Liver (tissue), 9 donors: ENCODE results near the gene TMC1. TPM values are rescaled to one million over a fixed set of nuclear protein-coding genes. Genes with fewer than 3 reads are reported as not detected.

ENCODE experiments used
- DNase-seq: peaks from one replicate; pipeline ENCODE4 v3.0.0-alpha.2; 2017; ENCODE audit warnings: low spot score
- H3K27ac ChIP-seq, 2 donors: one replicate each; pipeline ENCODE4 v1.7.0; 2013; ENCODE audit warnings: inconsistent platforms in 2 of 2, low read length in 2 of 2, control low read depth in 1 of 2, low read depth in 1 of 2, mild to moderate bottlenecking in 1 of 2
- H3K27me3 ChIP-seq, 4 donors: one replicate each; pipeline versions ENCODE4 v1.6.1 to v1.7.0; 2013; ENCODE audit warnings: low read length in 3 of 4, inconsistent platforms in 1 of 4, mild to moderate bottlenecking in 1 of 4, moderate library complexity in 1 of 4; ENCODE audit not compliant: control insufficient read depth in 4 of 4, insufficient read depth in 4 of 4
- H3K36me3 ChIP-seq, 4 donors: one replicate each; pipeline versions ENCODE4 v1.6.1 to v1.7.0; 2013; ENCODE audit warnings: low read length in 3 of 4, mild to moderate bottlenecking in 3 of 4, low read depth in 1 of 4, moderate library complexity in 1 of 4; ENCODE audit not compliant: control insufficient read depth in 4 of 4, insufficient read depth in 3 of 4
- H3K4me1 ChIP-seq, 4 donors: one replicate each; pipeline versions ENCODE4 v1.6.1 to v1.7.0; 2013; ENCODE audit warnings: low read length in 3 of 4, mild to moderate bottlenecking in 3 of 4, moderate library complexity in 1 of 4; ENCODE audit not compliant: control insufficient read depth in 4 of 4, insufficient read depth in 4 of 4
- H3K4me3 ChIP-seq, 3 donors: one replicate each; pipeline versions ENCODE4 v1.6.1 to v1.7.0; 2013; ENCODE audit warnings: low read length in 3 of 3, control low read depth in 1 of 3, low read depth in 1 of 3, mild to moderate bottlenecking in 1 of 3
- H3K9ac ChIP-seq, 2 donors: one replicate each; pipeline ENCODE4 v1.7.0; 2013; ENCODE audit warnings: low read length in 2 of 2, mild to moderate bottlenecking in 2 of 2, moderate library complexity in 2 of 2, control low read depth in 1 of 2, low read depth in 1 of 2
- H3K9me3 ChIP-seq, 4 donors: one replicate each; pipeline versions ENCODE4 v1.6.1 to v1.7.0; 2013; ENCODE audit warnings: low read length in 3 of 4; ENCODE audit not compliant: control insufficient read depth in 4 of 4
- ATF3 ChIP-seq: IDR thresholded peaks from 2 replicates; pipeline ENCODE4 v1.6.1; 2016; ENCODE audit warnings: antibody characterized with exemption
- FOXA1 ChIP-seq: IDR thresholded peaks from 2 replicates; pipeline ENCODE4 v1.6.1; 2016; ENCODE audit warnings: antibody characterized with exemption
- FOXA2 ChIP-seq: IDR thresholded peaks from 2 replicates; pipeline ENCODE4 v1.6.1; 2016; ENCODE audit warnings: antibody characterized with exemption
- HNF4A ChIP-seq, 2 donors: conservative IDR thresholded peaks; 2 replicates each; pipeline ENCODE4 v1.6.1; 2016; ENCODE audit warnings: antibody characterized with exemption in 2 of 2, mild to moderate bottlenecking in 2 of 2
- RAD21 ChIP-seq, 2 donors: IDR thresholded peaks; 2 replicates each; pipeline ENCODE4 v1.6.1; 2016; ENCODE audit warnings: antibody characterized with exemption in 2 of 2, mild to moderate bottlenecking in 2 of 2
- SP1 ChIP-seq: IDR thresholded peaks from 2 replicates; pipeline ENCODE4 v1.6.1; 2018; ENCODE audit warnings: antibody characterized with exemption, mild to moderate bottlenecking
- TAF1 ChIP-seq: conservative IDR thresholded peaks from 2 replicates; pipeline ENCODE4 v1.6.1; 2016; ENCODE audit warnings: antibody characterized with exemption, mild to moderate bottlenecking
- YY1 ChIP-seq: IDR thresholded peaks from 2 replicates; pipeline ENCODE4 v1.6.1; 2016; ENCODE audit warnings: antibody characterized with exemption, mild to moderate bottlenecking
- WGBS: extraction: QIAGEN DNeasy Blood & Tissue Kit; methylation state at CpG from one replicate; pipeline ENCODE4 v1.1.7; 2013; 5-methylcytosine and 5-hydroxymethylcytosine counted together
- polyA plus RNA-seq, 2 donors: library from polyadenylated mRNA; stranded (reverse) in 1 of 2; unstranded in 1 of 2; fragments of 200-250 nt in 1 of 2; fragments of >200 nt in 1 of 2; fragmentation: Nextera tagmentation in 1 of 2; extraction: Ambion mirVana in 1 of 2; gene quantifications; one replicate each; pipeline versions ENCODE4 v1.2.1 to v1.2.3, GENCODE V29; 2013 to 2015
- total RNA-seq, 2 donors: library from RNA; depleted of rRNA; stranded (reverse); fragments of >200 nt; gene quantifications; one replicate each; pipeline ENCODE4 v1.2.3, GENCODE V29; 2014
- TF ChIP-seq, protein P1 (sequence below): fragments of 150-350 bp; IDR thresholded peaks from 2 replicates; pipeline ENCODE4 v1.5.1; 2017; ENCODE audit warnings: improper control_type of control experiment, low read depth, low read length; ENCODE audit not compliant: missing input control
- donor health status: healthy.
- donor health status: healthy.
- donor health status: healthy.
- donor health status: healthy.
- donor health status: healthy.

Gene TMC1
- total and polyA plus RNA-seq, 4 donors: 0.09 TPM; not detected in 3

DNA sequence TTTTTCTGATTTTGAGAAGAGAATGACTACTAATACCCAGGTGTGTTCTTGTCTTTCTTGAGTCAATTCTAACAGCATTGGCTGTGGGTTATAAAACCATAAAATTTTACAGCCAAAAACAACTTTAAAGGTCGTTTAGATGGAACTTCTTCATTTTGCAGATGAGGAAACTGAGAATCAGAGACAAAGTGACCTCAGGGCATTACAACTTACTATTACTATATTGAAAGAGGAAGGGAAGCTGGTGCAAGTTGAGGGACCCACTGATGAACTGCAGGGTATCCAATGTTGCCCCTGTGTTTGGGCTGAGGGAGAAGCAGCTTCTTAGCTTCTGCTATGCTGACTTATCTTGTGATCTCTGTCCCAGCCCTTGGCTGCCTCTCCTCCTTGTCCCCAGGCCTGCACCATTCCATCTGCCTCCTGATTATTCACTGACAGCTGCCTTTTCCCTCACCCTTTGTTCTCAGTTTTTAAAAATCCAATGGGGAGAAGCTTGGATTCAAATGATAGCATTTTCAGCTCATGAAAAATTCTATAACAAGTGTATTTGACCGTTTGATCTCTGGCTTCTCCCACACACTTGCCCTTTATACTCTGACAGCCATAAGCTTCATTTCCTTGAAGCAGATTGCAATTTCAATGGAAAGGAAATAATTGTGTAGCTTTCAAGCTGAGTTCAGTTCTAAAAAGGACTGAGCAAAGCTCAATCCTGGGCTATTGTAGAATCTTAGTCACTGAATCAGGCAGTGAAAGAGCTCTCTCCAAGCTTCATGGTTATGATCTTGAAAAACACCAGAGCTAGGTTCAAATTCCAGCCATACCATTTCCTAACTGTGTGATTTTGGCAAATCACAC is 68.5 kb downstream of the TMC1 start:
- no peaks in the 10 kb centered on the region for H3K36me3 ChIP-seq
- no peak overlapping the region for H3K4me3 ChIP-seq
- DNase-seq: no peak
- WGBS: 34% methylated on average over 2 of the region's 2 CpGs
- H3K9ac ChIP-seq: no peak overlapping the region
- no peaks in the 10 kb centered on the region for H3K27me3 ChIP-seq
- no peaks in the 10 kb centered on the region for H3K9me3 ChIP-seq
- peak in 1 of 2 donors; percentile 35 for TF ChIP-seq HNF4A (conservative IDR thresholded peaks at IDR 0.05)
- no peak for TF ChIP-seq ATF3
- peaks cover 0 to 6% (median 2%) of the 10 kb centered on the region in 4 donors for H3K4me1 ChIP-seq
- peak overlapping the region in 1 of 2 donors; percentile 8 for H3K27ac ChIP-seq

DNA sequence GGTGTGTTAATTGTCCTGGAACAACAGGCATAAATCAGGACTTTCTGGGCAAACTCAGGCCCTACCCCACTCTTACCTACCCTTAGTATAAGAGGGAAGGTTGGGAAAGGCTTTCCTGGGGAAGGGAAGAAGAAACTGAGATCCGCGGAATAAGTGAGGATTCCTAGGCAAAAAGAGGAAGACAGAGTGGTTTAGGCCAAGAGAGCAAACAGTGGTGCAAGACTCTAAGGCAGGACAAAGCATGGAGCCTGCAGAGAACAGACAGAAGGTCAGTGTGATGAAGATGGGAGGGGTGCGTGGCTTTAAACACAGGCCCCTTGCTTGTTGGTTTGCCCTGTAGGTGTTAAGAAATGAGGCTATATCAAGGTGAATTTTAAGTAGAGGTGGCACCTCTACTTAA is 69.4 kb downstream of the TMC1 start:
- no peak overlapping the region for H3K9ac ChIP-seq
- H3K4me3 ChIP-seq: no peak overlapping the region
- no peak for DNase-seq
- H3K9me3 ChIP-seq: no peaks in the 10 kb centered on the region
- peaks cover 0 to 6% (median 2%) of the 10 kb centered on the region in 4 donors for H3K4me1 ChIP-seq
- H3K36me3 ChIP-seq: no peaks in the 10 kb centered on the region
- no peaks in the 10 kb centered on the region for H3K27me3 ChIP-seq
- H3K27ac ChIP-seq: no peak overlapping the region
- no peak for TF ChIP-seq YY1
- TF ChIP-seq, protein P1, sequence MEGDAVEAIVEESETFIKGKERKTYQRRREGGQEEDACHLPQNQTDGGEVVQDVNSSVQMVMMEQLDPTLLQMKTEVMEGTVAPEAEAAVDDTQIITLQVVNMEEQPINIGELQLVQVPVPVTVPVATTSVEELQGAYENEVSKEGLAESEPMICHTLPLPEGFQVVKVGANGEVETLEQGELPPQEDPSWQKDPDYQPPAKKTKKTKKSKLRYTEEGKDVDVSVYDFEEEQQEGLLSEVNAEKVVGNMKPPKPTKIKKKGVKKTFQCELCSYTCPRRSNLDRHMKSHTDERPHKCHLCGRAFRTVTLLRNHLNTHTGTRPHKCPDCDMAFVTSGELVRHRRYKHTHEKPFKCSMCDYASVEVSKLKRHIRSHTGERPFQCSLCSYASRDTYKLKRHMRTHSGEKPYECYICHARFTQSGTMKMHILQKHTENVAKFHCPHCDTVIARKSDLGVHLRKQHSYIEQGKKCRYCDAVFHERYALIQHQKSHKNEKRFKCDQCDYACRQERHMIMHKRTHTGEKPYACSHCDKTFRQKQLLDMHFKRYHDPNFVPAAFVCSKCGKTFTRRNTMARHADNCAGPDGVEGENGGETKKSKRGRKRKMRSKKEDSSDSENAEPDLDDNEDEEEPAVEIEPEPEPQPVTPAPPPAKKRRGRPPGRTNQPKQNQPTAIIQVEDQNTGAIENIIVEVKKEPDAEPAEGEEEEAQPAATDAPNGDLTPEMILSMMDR: no peak
- TF ChIP-seq SP1: no peak
- WGBS: 93% methylated on average over 3 of the region's 3 CpGs

DNA sequence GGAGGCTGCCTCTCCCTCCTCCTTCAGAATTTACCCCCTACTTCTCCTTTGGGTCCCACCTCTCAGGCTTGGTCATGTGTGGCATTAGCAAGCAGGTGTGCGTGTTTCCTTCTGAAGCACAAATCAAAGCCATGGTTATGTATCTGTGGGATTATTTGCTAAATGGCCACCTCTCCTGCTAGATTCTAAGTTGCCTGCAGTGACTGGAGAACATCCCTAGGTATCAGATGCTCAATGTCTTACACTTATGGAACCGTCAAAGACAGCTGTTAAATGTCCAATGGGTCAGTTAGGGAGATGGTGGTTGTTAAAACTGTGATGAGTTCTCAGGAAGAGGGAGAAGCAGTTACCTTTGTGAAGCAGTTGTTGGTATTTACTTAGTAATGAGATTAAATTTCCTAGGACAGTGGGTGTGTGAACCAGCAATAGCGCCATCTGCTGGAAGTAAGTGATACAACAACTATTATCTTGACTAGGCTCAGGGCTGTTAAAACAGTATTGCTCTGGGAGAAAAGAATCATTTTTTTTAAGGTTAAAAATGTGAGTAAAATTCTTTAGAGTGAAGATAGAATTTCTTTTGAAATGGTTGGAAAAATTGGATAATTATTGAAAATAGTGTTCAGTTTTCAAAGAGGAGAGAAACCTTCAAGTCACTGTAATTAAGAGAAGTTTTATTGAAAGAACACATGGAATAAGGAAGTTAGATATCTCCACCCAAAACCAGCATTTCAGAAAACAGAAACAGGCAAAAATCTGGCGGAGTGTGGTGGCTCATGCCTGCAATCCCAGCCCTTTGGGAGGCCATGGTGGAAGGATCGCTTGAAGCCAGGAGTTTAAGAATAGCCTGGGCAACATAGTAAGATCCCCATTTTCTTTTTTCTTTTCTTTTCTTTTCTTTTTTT is 71.3 kb downstream of the TMC1 start:
- no peak overlapping the region for H3K4me3 ChIP-seq
- H3K9ac ChIP-seq: no peak overlapping the region
- peak; percentile 96 to 98 for TF ChIP-seq RAD21 (IDR thresholded peaks at IDR 0.05)
- TF ChIP-seq TAF1: no peak
- peak; percentile 94 for TF ChIP-seq FOXA2
- TF ChIP-seq, protein P1: peak; percentile 89
- peak; percentile 75 for TF ChIP-seq FOXA1
- no peak for TF ChIP-seq YY1
- H3K9me3 ChIP-seq: no peaks in the 10 kb centered on the region
- 44% methylated on average over 5 of the region's 5 CpGs for WGBS
- H3K27ac ChIP-seq: no peak overlapping the region
- DNase-seq: no peak
- H3K27me3 ChIP-seq: no peaks in the 10 kb centered on the region
- H3K4me1 ChIP-seq: peaks cover 2 to 11% (median 8%) of the 10 kb centered on the region in 4 donors
- H3K36me3 ChIP-seq: no peaks in the 10 kb centered on the region
